GM10266 (cell line): ENCODE measurements around the gene NSUN7.

Experiments used
- DNase-seq: peaks from one replicate; pipeline ENCODE4 v3.0.0; 2012; ENCODE audit errors: extremely low spot score
- TF ChIP-seq, protein P1 (sequence below): IDR thresholded peaks from 2 replicates; pipeline ENCODE4 v1.5.1; 2012; ENCODE audit warnings: mild to moderate bottlenecking, low read depth; ENCODE audit not compliant: control insufficient read depth, insufficient read depth; ENCODE audit errors: missing control alignments

NSUN7 gene

DNA sequence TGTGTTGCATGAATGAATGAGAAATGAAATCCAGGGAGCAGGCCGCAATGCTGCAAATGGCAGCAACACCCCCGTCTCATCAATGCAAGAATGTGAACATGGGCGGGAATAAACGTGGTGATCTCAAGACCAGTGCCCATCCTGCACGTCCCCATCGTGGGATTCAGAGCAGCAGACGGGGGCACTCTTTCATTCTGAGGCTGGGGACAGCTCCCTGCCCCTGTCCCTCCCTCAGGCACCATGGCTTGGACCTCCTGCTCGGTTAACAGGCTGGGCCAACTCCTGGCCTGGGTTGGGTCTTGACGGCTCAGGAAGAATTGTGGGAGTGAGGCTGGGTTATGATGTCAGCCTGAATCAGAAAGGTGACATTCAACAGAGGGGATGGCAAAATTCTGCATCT lies 78.9 kb downstream of the NSUN7 start:
- DNase-seq = no peak
- TF ChIP-seq, protein P1, sequence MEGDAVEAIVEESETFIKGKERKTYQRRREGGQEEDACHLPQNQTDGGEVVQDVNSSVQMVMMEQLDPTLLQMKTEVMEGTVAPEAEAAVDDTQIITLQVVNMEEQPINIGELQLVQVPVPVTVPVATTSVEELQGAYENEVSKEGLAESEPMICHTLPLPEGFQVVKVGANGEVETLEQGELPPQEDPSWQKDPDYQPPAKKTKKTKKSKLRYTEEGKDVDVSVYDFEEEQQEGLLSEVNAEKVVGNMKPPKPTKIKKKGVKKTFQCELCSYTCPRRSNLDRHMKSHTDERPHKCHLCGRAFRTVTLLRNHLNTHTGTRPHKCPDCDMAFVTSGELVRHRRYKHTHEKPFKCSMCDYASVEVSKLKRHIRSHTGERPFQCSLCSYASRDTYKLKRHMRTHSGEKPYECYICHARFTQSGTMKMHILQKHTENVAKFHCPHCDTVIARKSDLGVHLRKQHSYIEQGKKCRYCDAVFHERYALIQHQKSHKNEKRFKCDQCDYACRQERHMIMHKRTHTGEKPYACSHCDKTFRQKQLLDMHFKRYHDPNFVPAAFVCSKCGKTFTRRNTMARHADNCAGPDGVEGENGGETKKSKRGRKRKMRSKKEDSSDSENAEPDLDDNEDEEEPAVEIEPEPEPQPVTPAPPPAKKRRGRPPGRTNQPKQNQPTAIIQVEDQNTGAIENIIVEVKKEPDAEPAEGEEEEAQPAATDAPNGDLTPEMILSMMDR = no peak

GRCh38 chr4:40829586-40829985 lies 79.8 kb downstream of the NSUN7 start:
- DNase-seq = no peak
- TF ChIP-seq, protein P1 = no peak

DNA sequence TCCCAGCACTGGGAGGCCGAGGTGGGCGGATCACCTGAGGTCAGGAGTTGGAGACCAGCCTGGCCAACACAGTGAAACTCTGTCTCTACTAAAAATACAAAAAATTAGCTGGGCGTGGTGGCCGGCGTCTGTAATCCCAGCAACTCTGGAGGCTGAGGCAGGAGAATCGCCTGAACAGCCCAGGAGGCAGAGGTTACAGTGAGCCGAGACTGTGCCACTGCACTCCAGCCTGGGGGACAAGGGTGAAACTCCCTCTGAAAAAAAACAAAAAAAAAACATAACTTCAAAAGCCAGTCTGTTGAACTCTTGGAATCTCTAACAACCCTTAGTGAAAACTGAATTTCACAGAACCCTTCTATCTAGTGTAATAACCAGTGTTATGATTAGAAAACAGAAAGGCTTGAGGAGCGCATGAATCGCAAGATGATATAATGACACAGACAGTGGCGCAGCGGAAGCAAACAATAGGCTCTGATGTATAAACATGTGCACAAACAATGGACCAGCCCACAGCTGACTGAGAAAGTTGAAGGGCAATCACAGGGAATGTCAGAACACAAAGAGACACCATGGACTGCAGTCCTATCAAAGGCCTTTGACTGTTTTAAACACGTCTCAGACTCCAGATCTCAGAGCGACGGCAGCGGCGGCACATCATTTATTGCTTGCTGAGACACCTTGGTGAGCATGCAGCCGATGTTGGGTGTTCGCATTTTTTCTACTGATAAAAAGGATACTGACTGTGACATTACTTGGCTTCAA lies 81.6 kb downstream of the NSUN7 start:
- TF ChIP-seq, protein P1 = no peak
- no peak for DNase-seq

DNA sequence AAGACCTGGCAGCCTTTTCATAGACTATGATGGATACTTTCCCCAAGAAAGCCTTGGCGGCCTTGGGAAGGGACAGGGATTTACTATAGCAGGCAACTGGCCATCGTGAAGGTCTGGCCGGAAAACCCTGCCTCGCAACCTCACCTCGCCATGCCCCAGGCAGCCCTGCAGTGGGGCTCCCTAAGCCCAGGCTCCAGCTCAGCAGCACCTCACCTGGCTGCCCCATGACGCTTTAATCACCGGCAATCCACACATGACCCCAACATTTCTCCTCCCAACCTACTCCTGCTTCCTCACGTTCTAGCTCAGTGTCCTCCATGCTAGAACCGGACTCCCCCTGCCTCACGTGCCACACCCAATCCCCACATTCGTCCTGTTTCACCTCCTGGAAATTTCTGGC lies 82.4 kb downstream of the NSUN7 start:
- DNase-seq = no peak
- TF ChIP-seq, protein P1 = no peak

DNA sequence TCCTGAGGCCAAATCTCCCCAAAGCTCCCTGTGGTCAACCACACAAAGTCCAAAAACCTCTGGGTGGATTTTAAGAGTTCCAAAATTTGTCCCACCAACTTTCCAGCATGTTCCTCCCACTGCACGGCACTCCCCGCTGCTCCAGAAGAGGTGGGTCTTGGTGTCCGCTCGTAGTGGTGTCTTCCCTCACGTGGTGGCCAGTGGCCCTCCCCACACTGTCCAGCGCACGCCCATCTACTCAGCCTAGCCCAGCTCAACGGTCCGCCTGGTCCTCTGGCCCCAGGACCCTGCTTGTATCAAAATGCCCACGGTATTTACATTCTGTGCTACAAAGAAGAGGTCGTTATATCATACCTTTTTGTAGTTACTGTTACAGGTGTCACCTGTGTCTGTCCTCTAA lies 83.5 kb downstream of the NSUN7 start:
- TF ChIP-seq, protein P1 = no peak
- no peak for DNase-seq

DNA sequence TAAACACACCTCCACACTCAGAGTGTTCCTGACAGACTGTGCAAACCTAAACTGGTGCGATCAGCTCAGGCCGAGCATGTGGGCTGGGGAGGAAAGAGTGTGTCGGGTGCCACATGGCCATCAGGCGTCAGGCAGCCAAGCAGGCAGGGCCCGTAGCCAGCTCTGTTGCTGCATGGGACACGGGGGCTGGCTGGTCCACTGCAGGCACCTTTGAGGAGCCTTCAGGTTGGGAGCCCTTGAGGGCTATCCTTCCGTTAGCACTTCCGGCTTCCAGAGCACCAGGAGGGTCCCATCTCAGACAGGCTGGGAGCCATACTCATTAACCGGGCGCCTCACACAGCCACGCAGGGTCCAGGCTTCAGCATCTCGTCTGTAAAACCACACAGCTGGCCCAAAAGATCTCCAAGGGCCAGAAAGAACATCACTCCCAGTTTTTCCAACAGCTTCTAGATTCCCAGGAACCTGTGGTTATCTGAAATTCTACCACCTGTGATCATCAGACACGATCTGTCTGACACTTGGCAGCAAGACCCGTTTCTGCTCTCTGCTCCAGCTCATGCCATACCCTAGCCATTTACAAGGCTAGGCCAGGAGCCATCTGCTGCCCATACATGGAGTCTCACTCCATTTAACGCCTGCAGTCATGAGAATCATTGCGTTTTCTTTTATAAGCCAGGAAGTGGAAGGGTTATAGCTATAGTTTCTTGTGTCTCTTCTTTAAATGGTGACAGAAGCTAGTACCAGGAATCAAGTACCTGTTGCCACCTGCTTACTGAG lies 87.5 kb downstream of the NSUN7 start:
- TF ChIP-seq, protein P1 = no peak
- DNase-seq = no peak

GRCh38 chr4:40838742-40839141 lies 89.0 kb downstream of the NSUN7 start:
- DNase-seq = no peak
- TF ChIP-seq, protein P1 = no peak
